MM.1S (cell line): Measurements from ENCODE around the gene PPM1G.

Source experiments
- DNase-seq: peaks from one replicate; pipeline ENCODE4 v3.0.0-alpha.2; 2015
- H2AFZ ChIP-seq: fragments of 300-600 bp; sonication (generic); 2 replicates; pipeline ENCODE4 v1.6.0; 2016; ENCODE audit warnings: antibody characterized with exemption, low read length
- H3F3A ChIP-seq: fragments of 300-600 bp; sonication (generic); 2 replicates; pipeline ENCODE4 v1.6.1; 2016; ENCODE audit warnings: mild to moderate bottlenecking, antibody characterized with exemption, low read length, moderate library complexity, mixed read lengths; ENCODE audit not compliant: insufficient read depth
- H3K27ac ChIP-seq: fragments of 300-600 bp; sonication (generic); 2 replicates; pipeline ENCODE4 v1.5.1; 2016; ENCODE audit warnings: mild to moderate bottlenecking, low read length
- H3K27me3 ChIP-seq: fragments of 300-600 bp; sonication (generic); replicated peaks from 2 replicates; pipeline ENCODE4 v1.6.0; 2016; ENCODE audit warnings: low read length; ENCODE audit not compliant: insufficient read depth
- H3K36me3 ChIP-seq: fragments of 300-600 bp; sonication (generic); replicated peaks from 2 replicates; pipeline ENCODE4 v1.6.1; 2016; ENCODE audit warnings: mild to moderate bottlenecking, low read length, mixed read lengths; ENCODE audit not compliant: insufficient read depth
- H3K4me1 ChIP-seq: fragments of 300-600 bp; sonication (generic); 2 replicates; pipeline ENCODE4 v1.6.1; 2016; ENCODE audit warnings: low read length, mixed read lengths
- H3K4me2 ChIP-seq: fragments of 300-600 bp; sonication (generic); 2 replicates; pipeline ENCODE4 v1.6.0; 2016; ENCODE audit warnings: low read depth, low read length
- H3K4me3 ChIP-seq: fragments of 300-600 bp; sonication (generic); 2 replicates; pipeline ENCODE4 v1.5.1; 2016; ENCODE audit warnings: low read length, mixed read lengths
- H3K79me2 ChIP-seq: fragments of 300-600 bp; sonication (generic); 2 replicates; pipeline ENCODE4 v1.6.1; 2016; ENCODE audit warnings: mixed run types, low read length, mixed read lengths
- H3K9ac ChIP-seq: fragments of 300-600 bp; sonication (generic); 2 replicates; pipeline ENCODE4 v1.6.1; 2016; ENCODE audit warnings: low read length, mixed read lengths
- H3K9me2 ChIP-seq: fragments of 300-600 bp; sonication (generic); replicated peaks from 2 replicates; pipeline ENCODE4 v1.6.1; 2016; ENCODE audit warnings: mild to moderate bottlenecking, low read length, mixed read lengths; ENCODE audit not compliant: insufficient read depth
- H3K9me3 ChIP-seq: fragments of 300-600 bp; sonication (generic); replicated peaks from 2 replicates; pipeline ENCODE4 v1.6.1; 2016; ENCODE audit warnings: mild to moderate bottlenecking, low read length, mixed read lengths; ENCODE audit not compliant: insufficient read depth
- H4K20me1 ChIP-seq: fragments of 300-600 bp; sonication (generic); 2 replicates; pipeline ENCODE4 v1.6.1; 2016; ENCODE audit warnings: mild to moderate bottlenecking, low read length, moderate library complexity, mixed read lengths; ENCODE audit not compliant: insufficient read depth
- EZH2 ChIP-seq: fragments of 300-600 bp; sonication (generic); optimal IDR thresholded peaks from 2 replicates; pipeline ENCODE3; 2017; ENCODE audit warnings: low read depth, mild to moderate bottlenecking, antibody characterized with exemption, low read length, mixed read lengths
- EZH2phosphoT487 ChIP-seq: fragments of 300-600 bp; sonication (generic); IDR thresholded peaks from 2 replicates; pipeline ENCODE4 v1.6.1; 2018; ENCODE audit warnings: antibody characterized with exemption, low read length
- TF ChIP-seq, protein P1 (sequence below): fragments of 300-600 bp; sonication (generic); IDR thresholded peaks from 2 replicates; pipeline ENCODE4 v1.5.1; 2016; ENCODE audit warnings: antibody characterized with exemption, low read length, mixed read lengths

The PPM1G gene

GRCh38 chr2:27400348-27401135, 8.8 kb downstream of the PPM1G start:
- no peak for DNase-seq
- no peak overlapping the region for H3K4me2 ChIP-seq
- H3K36me3 ChIP-seq = peaks cover 2% of the 10 kb centered on the region; the same call in 1 of the 2 replicates
- H3K9me3 ChIP-seq = no peaks in the 10 kb centered on the region
- no peak overlapping the region for H3K27ac ChIP-seq
- H4K20me1 ChIP-seq = peaks cover 33% of the 10 kb centered on the region
- no peaks in the 10 kb centered on the region for H3K27me3 ChIP-seq
- H3K9ac ChIP-seq = no peak overlapping the region
- H2AFZ ChIP-seq = no peak overlapping the region
- TF ChIP-seq, protein P1, sequence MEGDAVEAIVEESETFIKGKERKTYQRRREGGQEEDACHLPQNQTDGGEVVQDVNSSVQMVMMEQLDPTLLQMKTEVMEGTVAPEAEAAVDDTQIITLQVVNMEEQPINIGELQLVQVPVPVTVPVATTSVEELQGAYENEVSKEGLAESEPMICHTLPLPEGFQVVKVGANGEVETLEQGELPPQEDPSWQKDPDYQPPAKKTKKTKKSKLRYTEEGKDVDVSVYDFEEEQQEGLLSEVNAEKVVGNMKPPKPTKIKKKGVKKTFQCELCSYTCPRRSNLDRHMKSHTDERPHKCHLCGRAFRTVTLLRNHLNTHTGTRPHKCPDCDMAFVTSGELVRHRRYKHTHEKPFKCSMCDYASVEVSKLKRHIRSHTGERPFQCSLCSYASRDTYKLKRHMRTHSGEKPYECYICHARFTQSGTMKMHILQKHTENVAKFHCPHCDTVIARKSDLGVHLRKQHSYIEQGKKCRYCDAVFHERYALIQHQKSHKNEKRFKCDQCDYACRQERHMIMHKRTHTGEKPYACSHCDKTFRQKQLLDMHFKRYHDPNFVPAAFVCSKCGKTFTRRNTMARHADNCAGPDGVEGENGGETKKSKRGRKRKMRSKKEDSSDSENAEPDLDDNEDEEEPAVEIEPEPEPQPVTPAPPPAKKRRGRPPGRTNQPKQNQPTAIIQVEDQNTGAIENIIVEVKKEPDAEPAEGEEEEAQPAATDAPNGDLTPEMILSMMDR = no peak
- TF ChIP-seq EZH2phosphoT487 (no peak), EZH2 (no peak)
- H3K4me3 ChIP-seq = no peak overlapping the region
- H3K4me1 ChIP-seq = no peaks in the 10 kb centered on the region
- no peaks in the 10 kb centered on the region for H3F3A ChIP-seq
- H3K9me2 ChIP-seq = no peaks in the 10 kb centered on the region
- peaks cover 98% of the 10 kb centered on the region for H3K79me2 ChIP-seq

DNA sequence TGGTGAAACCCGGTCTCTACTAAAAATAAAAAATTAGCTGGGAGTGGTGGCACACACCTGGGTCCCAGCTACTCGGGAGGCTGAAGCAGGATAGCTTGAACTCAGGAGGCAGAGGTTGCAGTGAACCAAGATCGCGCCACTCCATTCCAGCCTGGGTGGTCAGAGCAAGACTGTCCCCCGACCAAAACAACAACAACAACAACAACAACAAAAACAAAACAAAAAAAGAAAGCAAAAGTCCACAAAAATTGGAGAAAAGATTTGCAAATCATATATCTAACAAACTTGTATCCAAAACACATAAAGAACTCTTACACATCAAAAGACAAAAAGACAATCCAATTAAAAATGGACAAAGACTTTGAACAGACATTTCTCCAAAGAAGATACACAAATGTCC, 10.4 kb downstream of the PPM1G start:
- no peak overlapping the region for H3K27ac ChIP-seq
- no peak overlapping the region for H3K4me3 ChIP-seq
- no peak overlapping the region for H3K9ac ChIP-seq
- no peaks in the 10 kb centered on the region for H3K9me3 ChIP-seq
- TF ChIP-seq, protein P1 = no peak
- TF ChIP-seq EZH2 = no peak
- no peak for TF ChIP-seq EZH2phosphoT487
- no peak overlapping the region for H3K4me2 ChIP-seq
- H3K27me3 ChIP-seq = no peaks in the 10 kb centered on the region
- H3K79me2 ChIP-seq = peaks cover 98% of the 10 kb centered on the region
- H2AFZ ChIP-seq = no peak overlapping the region
- no peaks in the 10 kb centered on the region for H3K4me1 ChIP-seq
- no peak for DNase-seq
- H3F3A ChIP-seq = no peaks in the 10 kb centered on the region
- H3K36me3 ChIP-seq = peaks cover 2% of the 10 kb centered on the region; the same call in 1 of the 2 replicates
- H4K20me1 ChIP-seq = peaks cover 31% of the 10 kb centered on the region
- no peaks in the 10 kb centered on the region for H3K9me2 ChIP-seq

DNA sequence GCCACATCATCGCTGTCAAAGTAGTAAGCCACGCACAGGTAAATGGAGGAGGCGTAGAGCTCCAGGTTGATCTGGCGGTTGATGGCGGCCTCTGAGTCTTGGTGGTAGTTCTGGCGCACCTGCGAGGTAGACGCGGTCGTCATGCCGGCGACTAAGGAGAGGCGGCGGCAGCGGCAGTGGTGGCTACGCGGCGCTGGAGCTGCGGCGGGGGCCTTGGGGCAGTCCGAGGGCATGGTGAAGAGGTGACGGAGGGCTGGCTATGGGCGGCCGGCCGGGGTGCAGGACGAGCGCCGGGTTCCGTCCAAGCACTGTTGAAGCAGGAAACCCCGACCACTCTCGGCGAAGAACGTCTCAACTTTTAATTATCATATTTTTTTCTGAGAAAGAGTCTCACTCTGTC, 16.2 kb downstream of the PPM1G start:
- Histone ChIP-seq H3K4me2 (no peak overlapping the region), H3K27me3 (no peaks in the 10 kb centered on the region), H3K9me3 (no peaks in the 10 kb centered on the region), H3K79me2 (peaks cover 95% of the 10 kb centered on the region), H4K20me1 (peaks cover 8% of the 10 kb centered on the region; the same call in 1 of the 2 replicates), H2AFZ (no peak overlapping the region), H3K36me3 (no peaks in the 10 kb centered on the region; the same call in 1 of the 2 replicates), H3K4me1 (no peaks in the 10 kb centered on the region), H3K9ac (no peak overlapping the region), H3F3A (no peaks in the 10 kb centered on the region), H3K9me2 (no peaks in the 10 kb centered on the region), H3K4me3 (no peak overlapping the region), H3K27ac (no peak overlapping the region)
- no peak for DNase-seq
- TF ChIP-seq, protein P1 = no peak
- TF ChIP-seq EZH2phosphoT487 (no peak), EZH2 (no peak)
